Hepatocyte (in vitro differentiated cells): ENCODE data around the gene CRLF3.
"Not testable (repeated sequence)": the region's sequence is repeated elsewhere in the genome, so short reads cannot be mapped to it uniquely, and the experiment has no call there.

Source experiments
- CTCF ChIP-seq: fragments of 200-600 bp; sonication (generic); IDR thresholded peaks from 2 replicates; pipeline ENCODE4 v1.5.1; 2016; ENCODE audit warnings: antibody characterized with exemption, mild to moderate bottlenecking; ENCODE audit not compliant: poor library complexity
- EZH2 ChIP-seq: fragments of 200-600 bp; sonication (generic); IDR thresholded peaks from 2 replicates; pipeline ENCODE4 v1.6.1; 2016; ENCODE audit warnings: antibody characterized with exemption, mild to moderate bottlenecking, borderline replicate concordance

GRCh38 chr17:30767641-30768404, 56.7 kb downstream of the CRLF3 start:
- not testable (repeated sequence) for TF ChIP-seq CTCF, EZH2
